CD4-positive, alpha-beta T cell treated with Interferon alpha-2 for 1 hour (primary cell): ENCODE results near the gene TM4SF20.
"Not testable (repeated sequence)": the region's sequence is repeated elsewhere in the genome, so short reads cannot be mapped to it uniquely, and the experiment has no call there.

Experiments
- DNase-seq, 2 donors: peaks; one replicate each; pipeline ENCODE4 v3.0.0-alpha.2; 2020 to 2022

TM4SF20 gene

GRCh38 chr2:227398684-227399670 is 19.9 kb upstream of the TM4SF20 start:
- no peak for DNase-seq

DNA sequence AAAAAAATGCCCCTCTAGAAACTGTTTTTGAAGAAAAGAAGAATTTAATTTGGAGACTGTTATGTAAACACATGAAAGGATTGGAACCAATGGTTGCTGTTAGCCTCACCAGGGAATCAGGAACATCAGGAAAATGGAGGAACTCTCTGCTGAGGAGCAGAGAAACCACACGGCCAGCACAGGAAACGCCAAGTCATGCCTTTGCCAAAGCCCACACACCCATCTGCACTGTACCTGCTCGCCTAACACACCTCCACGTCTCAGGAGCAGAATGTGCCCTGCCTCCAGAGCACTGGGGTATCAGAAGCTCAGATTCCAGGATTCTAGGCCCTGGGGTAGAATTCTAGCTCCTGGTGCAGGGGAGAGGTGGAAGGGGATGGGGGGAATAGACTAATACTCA is 18.5 kb upstream of the TM4SF20 start:
- no peak for DNase-seq

- DNase-seq: no peak
Measured at GRCh38 chr2:227395556-227395955, 16.4 kb upstream of the TM4SF20 start.

GRCh38 chr2:227394401-227394800 is 15.3 kb upstream of the TM4SF20 start:
- DNase-seq: no peak

DNA sequence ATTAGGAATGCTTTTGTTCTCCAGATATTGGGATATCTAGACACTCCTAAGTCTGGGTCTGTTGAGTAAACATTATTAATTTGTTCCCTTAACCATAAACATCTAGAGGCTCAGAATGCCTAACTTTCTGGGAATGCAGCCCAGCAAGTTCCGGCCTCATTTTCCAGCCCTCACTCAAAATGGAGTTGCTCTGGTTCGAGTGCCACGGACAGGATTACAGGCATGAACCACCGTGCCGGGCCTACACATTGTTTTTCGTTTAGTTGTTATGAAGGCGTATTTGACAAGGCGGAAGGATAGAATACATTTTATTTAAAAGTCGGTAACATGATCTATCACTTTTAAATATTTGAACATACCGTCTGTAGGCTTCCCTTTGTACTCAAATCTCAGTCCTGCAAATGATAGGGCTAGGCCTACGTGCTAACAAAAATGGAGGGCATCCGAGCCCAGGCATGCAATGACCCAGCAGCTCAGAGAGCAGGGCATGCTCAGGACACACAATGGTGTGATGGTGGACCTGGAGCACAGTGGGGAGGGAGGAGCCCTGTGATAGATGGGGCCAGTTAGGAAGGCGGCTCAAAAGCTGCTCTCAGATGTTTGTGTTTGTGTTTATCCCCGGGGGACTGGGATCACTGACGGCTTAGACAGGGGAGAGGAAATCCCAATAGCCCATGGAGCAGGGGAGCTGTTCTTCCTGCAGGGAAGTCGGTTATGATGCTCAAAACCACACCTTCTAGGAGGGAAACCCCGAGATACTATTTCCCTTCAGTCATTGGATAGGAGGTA is 11.6 kb upstream of the TM4SF20 start:
- no peak for DNase-seq

DNA sequence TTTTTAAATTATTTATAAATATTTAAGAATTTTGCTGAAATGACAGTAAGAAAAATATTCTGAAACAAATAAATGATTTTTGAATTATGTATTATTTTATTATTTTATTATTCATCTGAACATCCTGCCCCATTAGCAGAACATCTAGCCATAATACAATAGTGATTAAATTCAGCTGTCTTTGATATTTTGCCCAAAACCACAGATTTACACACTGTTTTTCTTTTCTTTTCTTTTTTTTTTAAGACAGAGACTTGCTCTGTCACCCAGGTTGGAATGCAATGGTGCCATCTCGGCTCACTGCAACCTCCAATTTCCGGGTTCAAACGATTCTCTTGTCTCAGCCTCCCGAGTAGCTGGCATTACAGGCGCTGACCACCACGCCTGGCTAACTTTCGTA is 10.6 kb upstream of the TM4SF20 start:
- DNase-seq: no peak

- no peak for DNase-seq
Measured at GRCh38 chr2:227389231-227389630, 10.1 kb upstream of the TM4SF20 start.

DNA sequence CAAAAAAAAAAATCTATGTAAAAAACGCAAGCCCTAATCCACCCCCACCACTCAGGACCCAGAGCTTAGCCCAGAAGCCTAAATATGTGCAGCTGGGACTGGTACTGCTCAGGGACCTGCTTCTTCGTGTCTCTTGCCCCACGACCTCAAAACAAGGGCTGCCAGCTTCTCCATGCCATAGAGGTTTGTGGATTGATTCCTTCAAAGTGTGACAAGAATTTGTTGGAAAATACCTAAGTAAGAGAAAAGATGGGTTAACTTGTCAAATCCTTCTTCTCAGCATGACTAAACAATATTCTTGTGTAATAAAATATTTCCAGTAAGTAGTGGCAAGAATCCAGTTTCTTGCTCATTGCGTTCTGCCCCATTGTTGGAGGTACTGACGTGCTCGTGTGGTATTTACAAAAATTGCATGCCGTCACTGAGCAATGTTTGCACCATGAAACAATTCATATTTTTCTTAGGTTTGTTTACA is 9.5 kb upstream of the TM4SF20 start:
- no peak for DNase-seq

DNA sequence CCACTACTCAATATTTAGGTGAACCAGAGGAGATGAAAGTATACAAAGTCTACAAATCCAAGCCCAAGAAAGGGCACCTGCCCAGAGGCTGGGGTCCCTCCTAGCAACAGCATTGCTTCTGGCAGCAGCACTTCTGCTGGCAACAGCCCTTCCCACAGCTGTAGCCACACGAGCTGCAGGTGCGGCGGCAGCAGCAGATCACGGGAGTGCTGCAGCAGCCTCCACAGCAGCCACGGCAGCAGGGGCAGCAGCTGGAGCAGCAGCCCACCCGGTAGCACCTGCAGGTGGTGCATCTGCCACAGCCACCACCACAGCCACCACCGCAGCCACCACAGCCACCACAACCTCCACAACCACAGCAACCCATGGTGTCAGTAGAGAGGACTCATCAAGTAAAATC is 8.5 kb upstream of the TM4SF20 start, which contains the start of gene SCYGR1:
TSS of gene SCYGR1 (minus strand) at position 367 of the 400 bp plus-strand sequence. CDS start at position 367, 0 bp downstream.
- DNase-seq: not testable (repeated sequence)

- DNase-seq: no peak
Measured at GRCh38 chr2:227386630-227387029, 7.5 kb upstream of the TM4SF20 start.

- DNase-seq: no peak
Measured at GRCh38 chr2:227383686-227384085, 4.6 kb upstream of the TM4SF20 start.

- not testable (repeated sequence) for DNase-seq
Measured at GRCh38 chr2:227382241-227382835, 3.2 kb upstream of the TM4SF20 start.

- DNase-seq: no peak
Measured at GRCh38 chr2:227378371-227378782, 729 bp downstream of the TM4SF20 start.

- DNase-seq: no peak
Measured at GRCh38 chr2:227377467-227378351, 1.4 kb downstream of the TM4SF20 start.

GRCh38 chr2:227376656-227377396 is 2.3 kb downstream of the TM4SF20 start:
- DNase-seq: no peak

GRCh38 chr2:227374158-227374557 is 4.9 kb downstream of the TM4SF20 start:
- peak in 1 of 2 donors; percentile 23 for DNase-seq

DNA sequence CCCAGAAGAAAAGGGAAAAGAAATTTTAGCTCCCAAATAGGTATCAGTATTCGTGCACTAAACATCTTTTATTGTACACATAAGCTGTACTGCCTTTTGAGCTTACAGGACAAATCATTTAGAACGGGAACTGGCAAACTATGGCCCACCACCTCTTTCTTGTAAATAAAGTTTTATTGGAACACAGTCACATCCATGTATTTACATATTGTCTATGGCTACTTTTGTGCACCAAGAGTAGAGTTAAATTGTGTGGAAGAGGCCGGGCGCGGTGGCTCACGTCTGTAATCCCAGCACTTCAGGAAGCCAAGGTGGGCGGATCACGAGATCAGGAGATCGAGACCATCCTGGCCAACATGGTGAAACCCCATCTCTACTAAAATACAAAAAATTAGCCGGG is 5.7 kb downstream of the TM4SF20 start:
- no peak for DNase-seq

GRCh38 chr2:227370791-227371312 is 8.3 kb downstream of the TM4SF20 start:
- DNase-seq: peak; percentile 10 to 76

DNA sequence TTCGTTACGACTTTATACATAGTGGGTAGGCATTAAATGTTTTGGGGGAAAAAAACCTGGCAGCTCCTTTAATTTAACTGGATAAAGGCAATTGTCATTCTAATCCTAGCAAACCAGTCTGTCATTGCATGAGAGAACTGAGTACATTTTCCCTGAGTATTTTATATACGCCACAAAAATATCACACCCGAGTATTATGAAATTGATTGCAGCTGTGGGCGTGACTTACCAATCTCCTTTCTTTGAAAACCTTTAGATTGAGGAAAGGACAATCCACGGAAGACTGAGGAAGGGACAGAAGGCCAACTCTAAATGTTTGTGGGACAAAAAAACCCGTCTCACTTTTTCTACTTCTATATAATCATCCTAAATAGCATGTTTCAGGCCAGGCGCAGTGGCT is 9.0 kb downstream of the TM4SF20 start:
- DNase-seq: no peak

DNA sequence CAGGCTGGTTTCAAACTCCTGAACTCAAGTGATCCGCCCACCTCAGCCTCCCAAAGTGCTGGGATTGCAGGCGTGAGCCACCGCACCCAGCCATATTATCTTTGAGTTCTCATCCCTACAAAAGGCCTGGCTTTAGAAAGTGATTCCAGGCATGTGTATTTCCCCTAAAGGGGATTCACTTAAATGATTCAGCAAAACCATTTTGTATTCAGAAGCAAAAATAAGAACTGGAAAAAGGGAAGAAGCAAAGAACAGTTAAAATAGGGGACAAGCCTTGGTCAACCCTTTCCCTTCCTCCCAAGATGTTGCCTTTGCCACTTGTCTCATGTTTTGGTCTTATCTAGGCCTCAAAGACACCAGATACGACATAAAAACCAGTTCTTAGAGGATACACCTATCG is 10.5 kb downstream of the TM4SF20 start:
- no peak for DNase-seq

GRCh38 chr2:227367427-227367795 is 11.7 kb downstream of the TM4SF20 start:
- no peak for DNase-seq
